ENCODE measurements around the gene SP1.
"Not testable (repeated sequence)": the region's sequence is repeated elsewhere in the genome, so short reads cannot be mapped to it uniquely, and the experiment has no call there.

SP1 gene

DNA sequence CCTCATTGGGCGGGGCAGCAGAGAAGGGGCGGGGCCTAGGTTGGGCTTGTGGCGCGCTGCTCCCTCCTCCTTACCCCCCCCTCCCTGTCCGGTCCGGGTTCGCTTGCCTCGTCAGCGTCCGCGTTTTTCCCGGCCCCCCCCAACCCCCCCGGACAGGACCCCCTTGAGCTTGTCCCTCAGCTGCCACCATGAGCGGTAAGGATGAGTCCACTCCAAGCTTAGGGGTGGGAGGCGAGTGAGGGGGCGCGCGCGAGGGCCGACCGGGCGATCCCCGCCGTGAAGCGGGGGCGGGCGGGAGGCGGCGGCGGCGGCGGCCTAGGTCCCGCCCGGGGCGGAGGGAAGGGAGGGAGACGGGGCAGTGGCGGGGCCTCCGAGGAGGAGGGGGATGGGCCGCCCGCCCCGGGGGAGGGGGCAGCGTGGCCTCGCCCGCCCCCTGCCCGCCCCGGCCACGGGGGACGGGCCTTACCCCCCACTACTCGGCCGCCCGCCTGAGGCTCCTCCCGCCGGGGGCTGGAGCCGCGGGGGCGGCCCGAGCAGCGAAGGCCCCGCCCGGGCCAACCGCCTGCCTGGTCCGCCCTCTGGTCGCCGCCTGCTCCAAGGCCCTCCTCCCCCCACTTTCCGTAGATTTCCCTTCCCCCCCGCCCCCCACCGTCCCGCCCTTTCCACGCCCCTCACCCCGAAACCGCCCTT is at the start of gene SP1:
Gene SP1 (plus strand): TSS at position 73 of the 690 bp plus-strand sequence. CDS start 116 bp downstream, at position 189.
- peak; percentile 75 for DNase-seq

GRCh38 chr12:53330671-53331070 is 49.3 kb upstream of the SP1 start:
- no peak for DNase-seq

GRCh38 chr12:53332339-53332738 is 47.6 kb upstream of the SP1 start:
- DNase-seq, result not testable (repeated sequence)

DNA sequence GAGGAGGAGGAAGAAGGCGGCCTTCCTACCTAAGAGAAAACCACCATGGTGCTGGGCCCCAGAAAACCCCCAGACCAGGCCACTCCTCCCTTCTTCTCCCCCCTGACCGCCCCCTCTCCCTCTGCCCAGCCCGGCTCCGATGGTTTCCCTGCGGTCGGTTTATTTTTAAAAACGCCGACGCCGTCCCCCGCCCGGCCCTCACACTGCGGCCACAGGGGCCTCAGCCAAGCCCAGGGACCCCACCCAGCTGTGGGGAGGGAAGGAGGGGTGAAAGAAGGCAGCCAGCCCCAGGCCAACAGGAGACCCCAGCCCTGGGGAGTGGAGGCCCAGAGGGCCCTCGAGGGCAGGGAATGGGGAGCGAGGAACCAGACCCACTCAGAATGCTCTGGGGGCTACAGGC is 47.2 kb upstream of the SP1 start:
- DNase-seq, result no peak

- DNase-seq, result no peak
Observed at GRCh38 chr12:53333289-53333688, 46.7 kb upstream of the SP1 start.

DNA sequence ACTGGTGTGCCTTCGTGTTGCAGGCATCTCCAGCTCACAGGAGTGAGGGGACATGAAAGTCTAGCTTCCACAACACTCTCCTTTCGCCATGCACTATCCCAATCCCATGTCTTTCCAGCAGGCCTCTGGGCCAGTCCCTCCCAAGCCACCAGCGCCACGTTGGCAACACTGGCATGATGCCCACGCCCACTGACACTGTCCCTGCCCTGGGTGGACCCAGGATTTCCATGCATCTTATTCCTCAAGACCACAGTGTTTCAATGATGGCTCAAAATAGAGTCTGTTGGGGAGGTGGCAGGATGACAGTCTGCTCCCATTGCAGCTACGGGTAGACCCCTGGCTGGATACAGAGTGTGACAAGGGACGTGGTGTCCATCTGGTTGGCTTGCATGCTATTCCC is 46.1 kb upstream of the SP1 start:
- DNase-seq, result no peak

DNA sequence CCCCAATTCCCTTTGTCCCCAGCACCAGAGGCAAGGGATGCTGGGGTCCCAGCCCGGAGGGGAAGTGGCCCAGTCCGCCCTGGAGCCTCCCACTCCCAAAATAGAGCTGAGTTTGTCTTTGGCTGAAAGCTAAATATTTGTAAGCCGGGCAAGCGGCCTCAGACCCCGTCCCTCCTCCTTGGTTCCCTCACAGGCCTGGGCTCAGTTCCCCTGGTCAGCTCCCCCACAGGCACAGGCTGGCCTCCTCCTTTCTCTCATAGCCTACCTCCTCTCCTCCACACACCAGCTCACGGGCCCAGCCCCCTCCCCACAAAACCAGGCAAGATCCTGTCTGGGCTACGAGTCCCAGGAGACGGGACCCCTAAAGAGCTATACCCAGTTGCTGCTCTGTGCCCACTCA is 45.2 kb upstream of the SP1 start:
- DNase-seq, result no peak

DNA sequence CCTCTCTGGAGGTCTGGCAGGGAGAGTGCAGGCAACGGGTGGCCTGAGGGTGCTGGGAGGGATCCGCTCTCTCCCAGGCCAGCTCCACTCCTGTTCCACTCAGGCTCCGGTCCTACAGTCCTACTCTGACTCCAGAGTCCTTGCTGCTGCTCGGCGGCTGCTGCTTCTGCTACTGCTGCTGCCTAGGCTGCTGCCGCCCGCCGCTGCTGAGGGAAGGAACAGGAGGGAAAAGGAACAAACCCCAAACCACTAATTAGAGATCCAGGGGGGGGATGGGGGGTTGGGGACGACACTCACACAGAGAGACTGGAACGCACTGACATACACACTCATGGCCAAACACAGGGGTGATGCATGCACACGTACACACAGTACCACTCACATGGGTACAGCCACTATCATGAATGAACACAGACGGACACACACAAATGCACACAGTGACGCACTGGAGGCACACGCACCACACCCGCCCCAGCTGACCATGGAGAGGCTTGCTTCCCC is 43.7 kb upstream of the SP1 start, which contains the start of gene SP7:
Gene SP7 (minus strand): TSS at position 174 of the 501 bp plus-strand sequence. CDS start 708 bp downstream, outside the sequence.
- DNase-seq, result no peak

DNA sequence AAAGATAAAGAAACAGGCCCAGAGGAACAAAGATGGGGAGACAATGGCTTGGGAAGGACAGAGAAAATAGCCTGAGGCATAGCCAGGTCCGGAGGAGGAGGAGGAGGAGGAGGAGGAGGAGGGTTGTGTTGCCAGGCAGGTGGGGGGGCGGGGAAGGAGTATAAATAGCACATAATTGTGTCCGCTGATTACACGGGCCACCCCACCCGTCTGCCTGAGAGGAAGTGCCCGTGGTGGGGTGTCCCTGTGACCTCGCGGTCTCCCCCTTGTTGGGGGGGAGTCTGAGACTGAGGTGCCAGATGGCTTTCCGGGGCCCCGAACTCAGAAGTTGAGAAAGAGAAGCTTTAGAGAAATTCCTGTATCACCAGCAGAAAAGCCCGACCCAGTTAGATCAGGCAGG is 42.0 kb upstream of the SP1 start:
- no peak for DNase-seq

- no peak for DNase-seq
Observed at GRCh38 chr12:53338916-53339315, 41.1 kb upstream of the SP1 start.

DNA sequence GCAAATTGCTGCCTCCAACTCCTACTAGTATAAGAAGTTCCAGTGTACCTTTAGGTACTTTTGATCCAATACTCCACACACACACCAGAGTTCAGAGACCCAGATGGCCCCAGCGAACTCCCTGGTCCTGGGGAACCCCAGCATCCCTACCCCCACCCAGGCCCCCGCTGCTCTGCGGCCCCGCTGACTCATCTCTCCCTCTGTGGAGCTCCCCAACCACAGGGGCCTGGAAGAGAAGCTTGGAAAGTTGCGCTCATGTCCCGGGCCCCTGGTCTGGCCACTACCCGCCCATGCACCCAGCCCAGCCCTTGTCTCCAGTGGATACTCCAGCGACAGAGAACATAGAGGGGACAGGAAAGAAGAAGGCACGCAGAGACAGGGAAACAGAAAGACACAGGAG is 39.6 kb upstream of the SP1 start:
- no peak for DNase-seq

GRCh38 chr12:53343449-53343848 is 36.5 kb upstream of the SP1 start:
- DNase-seq, result no peak

DNA sequence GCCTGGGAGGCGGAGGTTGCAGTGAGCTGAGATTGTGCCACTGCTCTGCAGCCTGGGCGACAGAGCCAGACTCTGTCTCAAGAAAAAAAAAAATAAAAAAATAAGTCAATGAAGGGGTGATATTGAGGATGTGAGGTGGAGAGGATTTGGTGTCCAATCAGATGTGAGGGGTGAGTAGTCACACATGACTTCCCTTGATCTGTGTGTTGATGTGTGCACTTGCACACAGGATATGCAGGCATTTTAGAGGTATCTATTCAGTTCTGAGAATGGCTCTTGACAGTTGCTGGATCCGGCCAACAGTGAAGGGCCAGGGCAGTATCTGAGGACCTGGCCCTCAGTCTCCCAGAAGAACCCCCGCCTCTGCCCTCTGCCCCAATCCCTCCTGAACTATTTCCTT is 36.0 kb upstream of the SP1 start:
- DNase-seq, result no peak

DNA sequence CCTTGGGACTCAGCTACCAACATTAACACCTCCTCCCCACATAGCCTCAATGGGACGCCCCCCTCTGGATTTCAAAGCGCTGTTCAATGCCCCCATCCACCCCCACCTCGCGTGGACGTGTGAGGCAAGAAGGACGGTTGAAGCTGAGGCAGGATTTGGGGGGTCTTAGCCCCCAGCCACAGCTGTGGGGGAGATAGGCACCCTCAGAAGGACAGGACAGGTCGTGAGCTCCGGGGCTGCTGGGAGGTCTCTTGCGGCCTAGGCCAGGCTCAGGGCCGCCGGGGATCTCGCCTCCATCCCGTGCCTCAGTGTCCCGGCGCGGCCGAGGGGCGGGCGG is 35.5 kb upstream of the SP1 start:
- no peak for DNase-seq

- DNase-seq, result peak; percentile 35
Observed at GRCh38 chr12:53344824-53345485, 35.0 kb upstream of the SP1 start.

GRCh38 chr12:53345486-53346188 is 34.3 kb upstream of the SP1 start:
- DNase-seq, result no peak

- no peak for DNase-seq
Observed at GRCh38 chr12:53346491-53346890, 33.5 kb upstream of the SP1 start.

DNA sequence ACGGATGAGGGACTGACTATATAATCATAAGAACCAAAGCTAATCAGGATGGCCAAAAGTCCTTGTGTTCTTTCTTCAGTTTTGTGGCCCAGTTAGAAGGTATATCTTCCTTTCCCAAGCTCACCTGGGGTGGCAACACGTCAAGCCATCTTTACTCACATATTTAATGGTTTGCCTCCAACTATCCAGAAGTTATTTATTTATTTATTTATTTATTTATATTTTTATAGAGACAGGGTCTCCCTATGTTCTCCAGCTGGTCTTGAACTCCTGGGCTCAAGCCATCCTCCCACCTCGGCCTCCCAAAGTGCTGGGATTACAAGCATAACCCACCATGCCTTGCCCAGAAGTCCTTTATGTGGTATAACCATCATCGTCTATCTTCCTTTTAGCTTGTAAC is 32.1 kb upstream of the SP1 start:
- DNase-seq, result no peak

DNA sequence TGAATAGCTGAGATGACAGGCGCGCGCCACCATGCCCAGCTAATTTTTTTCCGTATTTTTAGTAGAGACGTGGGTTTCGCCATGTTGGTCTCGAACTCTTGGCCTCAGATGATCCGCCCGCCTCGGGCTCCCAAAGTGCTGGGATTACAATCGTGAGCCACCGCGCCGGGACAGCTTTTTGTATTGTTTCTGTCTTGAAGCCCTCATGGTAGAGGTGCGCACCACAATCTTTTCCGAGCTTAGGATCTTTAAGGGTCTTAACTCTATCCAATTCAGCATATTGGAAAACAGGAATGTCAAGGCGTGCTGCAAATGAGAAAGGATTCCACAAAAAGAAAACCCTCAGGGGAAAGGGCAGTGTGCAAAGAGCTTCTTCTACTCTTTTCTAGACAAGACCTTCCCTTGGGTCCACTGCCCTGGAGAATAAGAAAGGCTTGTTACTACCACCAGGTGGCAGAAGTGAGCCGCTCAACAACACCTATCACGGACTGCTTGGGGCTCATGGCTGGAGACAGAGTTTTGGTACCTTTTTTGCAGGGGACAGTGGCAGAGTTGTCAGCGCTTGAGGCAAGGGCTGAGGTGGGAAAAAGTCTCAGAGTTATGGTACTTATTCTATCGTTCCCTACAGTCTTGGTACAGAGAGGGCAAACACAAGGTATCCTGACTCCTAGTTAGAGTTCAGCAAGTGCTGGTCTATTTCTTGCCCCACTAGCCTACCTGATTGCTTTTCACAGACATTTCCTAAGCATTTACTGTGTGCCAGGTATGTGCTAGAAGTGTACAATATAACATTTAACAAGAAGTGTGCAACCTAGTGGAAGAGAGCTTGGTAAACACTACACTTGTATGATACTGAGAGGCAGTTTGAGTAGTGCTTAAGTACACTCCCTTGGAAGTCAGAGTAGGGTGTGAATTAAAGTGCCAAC is 27.4 kb upstream of the SP1 start:
- DNase-seq, result peak; percentile 52

- no peak for DNase-seq
Observed at GRCh38 chr12:53353257-53353655, 26.7 kb upstream of the SP1 start.

- no peak for DNase-seq
Observed at GRCh38 chr12:53355121-53355520, 24.9 kb upstream of the SP1 start.

DNA sequence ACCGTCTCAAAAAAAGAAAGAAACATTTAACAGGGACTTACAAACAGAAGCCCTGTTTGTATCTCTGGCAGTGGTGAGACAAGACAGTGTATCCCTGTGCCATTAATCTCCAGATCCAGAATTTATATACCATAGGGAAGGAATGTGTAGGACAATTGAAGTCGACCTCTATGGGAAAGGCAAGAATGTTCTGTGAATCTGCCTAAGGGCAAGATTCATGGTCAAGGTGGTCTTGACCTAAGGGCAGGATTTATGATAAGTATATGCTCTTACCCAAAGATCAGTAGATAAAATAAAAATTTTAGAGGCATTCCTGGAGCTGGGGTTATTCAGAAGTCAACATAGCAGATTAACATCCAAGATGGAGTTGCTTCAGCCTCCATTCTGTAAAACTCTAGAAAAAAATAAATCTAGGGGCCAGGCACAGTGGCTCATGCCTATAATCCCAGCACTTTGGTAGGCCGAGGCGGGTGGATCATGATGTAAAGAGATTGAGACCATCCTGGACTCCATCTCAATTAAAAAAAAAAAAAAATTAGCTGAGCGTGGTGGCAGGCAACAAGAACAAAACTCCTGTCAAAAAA is 21.0 kb upstream of the SP1 start:
- no peak for DNase-seq
